K562 (cell line): ENCODE measurements around the gene TAGLN3. TPM values are rescaled to one million over a fixed set of nuclear protein-coding genes. Genes with fewer than 3 reads are reported as not detected.
A peak's percentile ranks its signal among the peaks of the same experiment; 100 is the strongest.

Experiments
- ATAC-seq: fragments of 200-7000 bp; cut with Tn5 transposase; 3 replicates; pipeline ENCODE4 v1.9.1; 2020; ENCODE audit warnings: moderate library complexity
- BruUV-seq: library from RNA; stranded (reverse); fragments of 400-500 nt; replicated peaks from 2 replicates; lab custom pipeline; 2021; lab: Mats Ljungman, UMichigan
- CTCF ChIA-PET: fragments of 300-600 bp; formaldehyde crosslinking; extraction: SDS; loops from one replicate; lab custom pipeline; 2021; ENCODE audit warnings: low intra/inter-chr PET ratio; lab: Yijun Ruan, JAX
- POLR2A ChIA-PET: fragments of 300-600, 350-650 bp; sonication (Branson Sonifier 250); formaldehyde crosslinking; extraction: SDS; loops from one replicate; lab custom pipeline; 2021; ENCODE audit warnings: antibody characterized with exemption, inconsistent platforms; lab: Yijun Ruan, JAX
- DNase-seq, 4 experiments: peaks; one replicate each; pipeline versions ENCODE4 v3.0.0 to v3.0.0-alpha.2; 2011 to 2018; ENCODE audit warnings: low spot score in 3 of 4, mixed read lengths in 3 of 4; ENCODE audit errors: extremely low read depth in 1 of 4
- FAIRE-seq: peaks from 2 replicates; lab custom pipeline; 2011; peaks lifted over from hg19 to GRCh38; lab: Jason Lieb, UNC
- H2AFZ ChIP-seq: 2 replicates; pipeline ENCODE4 v1.6.0; 2011; ENCODE audit warnings: low read depth, low read length, control low read depth, inconsistent platforms
- H3K27ac ChIP-seq: fragments of 200-600 bp; 3 replicates; pipeline ENCODE4 v1.8.0; 2011; ENCODE audit warnings: low read depth, mild to moderate bottlenecking, control low read depth, inconsistent platforms, low read length, moderate library complexity, mixed read lengths; ENCODE audit errors: extremely low read depth
- H3K27me3 ChIP-seq, 2 experiments: fragments of 300-600 bp in 1 of 2; 2 replicates in 1 of 2; 3 replicates in 1 of 2; pipeline versions ENCODE4 v1.6.0 to v1.8.0; 2011; ENCODE audit warnings: inconsistent platforms in 2 of 2, low read length in 2 of 2, mild to moderate bottlenecking in 1 of 2, mixed read lengths in 1 of 2, moderate library complexity in 1 of 2; ENCODE audit not compliant: control insufficient read depth in 2 of 2, insufficient read depth in 2 of 2
- H3K36me3 ChIP-seq: fragments of 300-600 bp; 3 replicates; pipeline ENCODE4 v1.8.0; 2011; ENCODE audit warnings: mild to moderate bottlenecking, low read length, inconsistent platforms; ENCODE audit not compliant: control insufficient read depth, insufficient read depth
- H3K4me1 ChIP-seq, 2 experiments: fragments of 200-600 bp in 1 of 2; replicated peaks in 1 of 2; 2 replicates in 1 of 2; 3 replicates in 1 of 2; pipeline versions ENCODE4 v1.5.1 to v1.8.0; 2011; ENCODE audit warnings: inconsistent platforms in 2 of 2, low read length in 2 of 2, mild to moderate bottlenecking in 1 of 2, mixed read lengths in 1 of 2, moderate library complexity in 1 of 2; ENCODE audit not compliant: control insufficient read depth in 2 of 2, insufficient read depth in 2 of 2
- H3K4me2 ChIP-seq: 2 replicates; pipeline ENCODE4 v1.6.1; 2011; ENCODE audit warnings: low read length, control low read depth, inconsistent platforms, mixed read lengths; ENCODE audit not compliant: insufficient read depth
- H3K4me3 ChIP-seq: fragments of 200-600 bp; sonication (generic), shearing (Covaris generic); 2 replicates; pipeline ENCODE4 v1.5.1; 2016; ENCODE audit warnings: control low read depth, inconsistent platforms
- H3K79me2 ChIP-seq: fragments of 200-600 bp; 3 replicates; pipeline ENCODE4 v1.8.0; 2011; ENCODE audit warnings: low read length, inconsistent platforms; ENCODE audit not compliant: control insufficient read depth, insufficient read depth
- H3K9ac ChIP-seq, 2 experiments: 2 replicates each; pipeline versions ENCODE4 v1.6.0 to v1.6.1; 2011; ENCODE audit warnings: low read depth in 2 of 2, low read length in 2 of 2, control low read depth in 1 of 2, inconsistent platforms in 1 of 2, mild to moderate bottlenecking in 1 of 2, mixed read lengths in 1 of 2; ENCODE audit not compliant: insufficient read depth in 1 of 2
- H3K9me1 ChIP-seq: one replicate; pipeline ENCODE4 v1.6.0; 2011; ENCODE audit warnings: inconsistent platforms, mild to moderate bottlenecking, low read length, moderate library complexity; ENCODE audit not compliant: control insufficient read depth, insufficient read depth
- H3K9me3 ChIP-seq: replicated peaks from 2 replicates; pipeline ENCODE4 v1.5.1; 2011; ENCODE audit warnings: low read depth, low read length, inconsistent platforms; ENCODE audit not compliant: control insufficient read depth, insufficient read depth
- H4K20me1 ChIP-seq: replicated peaks from 2 replicates; pipeline ENCODE4 v1.6.1; 2011; ENCODE audit warnings: low read length, inconsistent platforms, mixed read lengths; ENCODE audit not compliant: control insufficient read depth, insufficient read depth
- RAD21 ChIP-seq, 2 experiments: fragments of 250-450 bp in 1 of 2; fragments of 450-650 bp in 1 of 2; sonication (Bioruptor Pico) in 1 of 2; formaldehyde crosslinking in 1 of 2; IDR thresholded peaks in 1 of 2; conservative IDR thresholded peaks in 1 of 2; 2 replicates each; pipeline versions ENCODE4 v1.4.0 to v1.8.0; 2020 to 2022; ENCODE audit warnings: mild to moderate bottlenecking in 2 of 2, moderate library complexity in 1 of 2
- SMC3 ChIP-seq: conservative IDR thresholded peaks from 2 replicates; pipeline ENCODE4 v1.6.1; 2011; ENCODE audit warnings: low read depth, low read length, improper control_type of control experiment; ENCODE audit not compliant: insufficient read depth
- SNRNP70 ChIP-seq: fragments of 200-400 bp; formaldehyde crosslinking; optimal IDR thresholded peaks from 2 replicates; pipeline ENCODE3; 2017; ENCODE audit warnings: low read depth, low read length
- WGBS: fragments of 100-300 bp; shearing (Covaris generic); methylation state at CpG from one replicate; pipeline ENCODE4 v1.1.6; 2016; ENCODE audit warnings: low coverage, mixed read lengths; ENCODE audit not compliant: insufficient coverage; ENCODE audit errors: missing lambda C conversion rate; 5-methylcytosine and 5-hydroxymethylcytosine counted together
- in situ Hi-C: fragments of 300-500 bp; cut with MboI; formaldehyde crosslinking; loops from 4 replicates; pipeline ENCODE4 v1.15.0; 2018; ENCODE audit warnings: inconsistent platforms, mixed read lengths
- intact Hi-C: fragments of 100-400 bp; cut with micrococcal nuclease; formaldehyde crosslinking; loops from 2 replicates; pipeline ENCODE4 v1.14.2; 2022
- polyA plus RNA-seq, 8 experiments: library from polyadenylated mRNA; depleted of rRNA in 4 of 8; stranded (reverse) in 5 of 8; unstranded in 3 of 8; fragments of >200 nt; fragmentation: Nextera tagmentation in 2 of 8; fragmentation: Illumina TruSeq in 1 of 8; extraction: Ambion mirVana in 2 of 8; extraction: Trizol in 1 of 8; gene quantifications; 2 replicates each; pipeline versions ENCODE4 v1.2.1 to v1.2.3, GENCODE V29; 2011 to 2014; ENCODE audit warnings: inconsistent platforms in 1 of 8, missing spikeins in 1 of 8
- total RNA-seq, 7 experiments: library from RNA; depleted of rRNA in 6 of 7; stranded (reverse); fragments of >200 nt in 6 of 7; fragmentation: Illumina TruSeq in 2 of 7; extraction: Trizol in 2 of 7; gene quantifications; 2 replicates each; pipeline versions ENCODE4 v1.2.1 to v1.2.3, GENCODE V29; 2011 to 2021; ENCODE audit warnings: low replicate concordance in 1 of 7
- TF ChIP-seq, protein P1 (sequence below): sonication (generic); formaldehyde crosslinking; IDR thresholded peaks from 2 replicates; pipeline ENCODE4 v1.8.1; 2022; ENCODE audit warnings: missing genetic modification reagents
- TF ChIP-seq, protein P2 (sequence below), 3 experiments: IDR thresholded peaks in 2 of 3; conservative IDR thresholded peaks in 1 of 3; 2 replicates each; pipeline ENCODE4 v1.5.1; 2011 to 2012; ENCODE audit warnings: low read length in 3 of 3, mild to moderate bottlenecking in 3 of 3, control low read depth in 2 of 3, improper control_type of control experiment in 1 of 3, inconsistent platforms in 1 of 3, low read depth in 1 of 3, mixed read lengths in 1 of 3, moderate library complexity in 1 of 3; ENCODE audit not compliant: insufficient read depth in 2 of 3
- TF ChIP-seq, protein P3 (sequence below), 2 experiments: fragments of 450-650 bp; formaldehyde crosslinking in 1 of 2; IDR thresholded peaks; 2 replicates each; pipeline versions ENCODE4 v1.4.0 to v1.6.1; 2014 to 2020; ENCODE audit warnings: mild to moderate bottlenecking in 2 of 2, borderline replicate concordance in 1 of 2, low read depth in 1 of 2

Gene TAGLN3
- total and polyA plus RNA-seq, 9 of the 15 experiments (the other 6 are each of a cell fraction or from before 2014, with no cell fraction given): 0.06 TPM; not detected in 7

DNA sequence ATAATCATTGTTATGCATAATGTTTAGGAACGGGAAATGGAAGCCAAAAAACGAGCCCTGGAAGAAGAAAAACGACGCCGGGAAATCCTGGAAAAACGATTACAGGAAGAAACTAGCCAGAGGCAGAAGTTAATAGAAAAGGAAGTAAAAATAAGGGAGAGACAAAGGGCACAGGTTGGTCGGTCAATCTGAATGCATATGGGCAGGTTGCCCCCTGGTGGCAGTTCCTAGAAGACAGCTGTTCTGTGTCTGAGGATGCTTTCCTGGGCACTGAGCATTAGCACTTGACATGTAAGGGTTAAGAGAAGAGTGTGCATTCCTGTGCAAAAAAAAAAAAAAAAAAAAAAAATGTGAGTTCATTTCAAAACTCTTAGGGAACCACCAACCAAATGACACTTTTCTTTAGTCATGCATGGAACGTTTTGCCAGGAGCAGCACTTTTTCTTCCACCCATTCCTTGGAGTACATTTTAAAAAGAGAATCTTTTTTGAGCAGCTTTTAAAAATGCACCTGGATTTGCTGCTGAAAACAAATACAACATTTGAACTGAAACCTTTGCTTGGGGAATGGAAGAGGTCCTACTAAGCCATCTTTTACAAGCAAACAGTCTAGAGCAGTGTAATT lies 31.0 kb upstream of the TAGLN3 start:
- ChIA-PET POLR2A (no interaction called here), CTCF (interaction anchor here (0.6 to 2.1 kb wide), 4 partner anchors 250 to 682 kb away, joined by 4 to 8 read pairs (median 6); no protein-coding TSS in a partner anchor)
- TF ChIP-seq, protein P1, sequence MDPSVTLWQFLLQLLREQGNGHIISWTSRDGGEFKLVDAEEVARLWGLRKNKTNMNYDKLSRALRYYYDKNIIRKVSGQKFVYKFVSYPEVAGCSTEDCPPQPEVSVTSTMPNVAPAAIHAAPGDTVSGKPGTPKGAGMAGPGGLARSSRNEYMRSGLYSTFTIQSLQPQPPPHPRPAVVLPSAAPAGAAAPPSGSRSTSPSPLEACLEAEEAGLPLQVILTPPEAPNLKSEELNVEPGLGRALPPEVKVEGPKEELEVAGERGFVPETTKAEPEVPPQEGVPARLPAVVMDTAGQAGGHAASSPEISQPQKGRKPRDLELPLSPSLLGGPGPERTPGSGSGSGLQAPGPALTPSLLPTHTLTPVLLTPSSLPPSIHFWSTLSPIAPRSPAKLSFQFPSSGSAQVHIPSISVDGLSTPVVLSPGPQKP: no peak
- TF ChIP-seq SMC3 (peak; percentile 67), SNRNP70 (no peak), RAD21 (CRISPR knock-in tag; conservative IDR thresholded peaks at IDR 0.05 in 1 of 2, IDR thresholded peaks at IDR 0.05 in 1 of 2) (peak; percentile 52 to 73)
- TF ChIP-seq, protein P2, sequence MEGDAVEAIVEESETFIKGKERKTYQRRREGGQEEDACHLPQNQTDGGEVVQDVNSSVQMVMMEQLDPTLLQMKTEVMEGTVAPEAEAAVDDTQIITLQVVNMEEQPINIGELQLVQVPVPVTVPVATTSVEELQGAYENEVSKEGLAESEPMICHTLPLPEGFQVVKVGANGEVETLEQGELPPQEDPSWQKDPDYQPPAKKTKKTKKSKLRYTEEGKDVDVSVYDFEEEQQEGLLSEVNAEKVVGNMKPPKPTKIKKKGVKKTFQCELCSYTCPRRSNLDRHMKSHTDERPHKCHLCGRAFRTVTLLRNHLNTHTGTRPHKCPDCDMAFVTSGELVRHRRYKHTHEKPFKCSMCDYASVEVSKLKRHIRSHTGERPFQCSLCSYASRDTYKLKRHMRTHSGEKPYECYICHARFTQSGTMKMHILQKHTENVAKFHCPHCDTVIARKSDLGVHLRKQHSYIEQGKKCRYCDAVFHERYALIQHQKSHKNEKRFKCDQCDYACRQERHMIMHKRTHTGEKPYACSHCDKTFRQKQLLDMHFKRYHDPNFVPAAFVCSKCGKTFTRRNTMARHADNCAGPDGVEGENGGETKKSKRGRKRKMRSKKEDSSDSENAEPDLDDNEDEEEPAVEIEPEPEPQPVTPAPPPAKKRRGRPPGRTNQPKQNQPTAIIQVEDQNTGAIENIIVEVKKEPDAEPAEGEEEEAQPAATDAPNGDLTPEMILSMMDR (IDR thresholded peaks at IDR 0.05 in 2 of 3, conservative IDR thresholded peaks at IDR 0.05 in 1 of 3; ENCODE audit: insufficient read depth in 2 of 3, low read depth in 1 of 3, low read length in 3 of 3): peak; percentile 66 to 69 (median 68)
- TF ChIP-seq, protein P3, sequence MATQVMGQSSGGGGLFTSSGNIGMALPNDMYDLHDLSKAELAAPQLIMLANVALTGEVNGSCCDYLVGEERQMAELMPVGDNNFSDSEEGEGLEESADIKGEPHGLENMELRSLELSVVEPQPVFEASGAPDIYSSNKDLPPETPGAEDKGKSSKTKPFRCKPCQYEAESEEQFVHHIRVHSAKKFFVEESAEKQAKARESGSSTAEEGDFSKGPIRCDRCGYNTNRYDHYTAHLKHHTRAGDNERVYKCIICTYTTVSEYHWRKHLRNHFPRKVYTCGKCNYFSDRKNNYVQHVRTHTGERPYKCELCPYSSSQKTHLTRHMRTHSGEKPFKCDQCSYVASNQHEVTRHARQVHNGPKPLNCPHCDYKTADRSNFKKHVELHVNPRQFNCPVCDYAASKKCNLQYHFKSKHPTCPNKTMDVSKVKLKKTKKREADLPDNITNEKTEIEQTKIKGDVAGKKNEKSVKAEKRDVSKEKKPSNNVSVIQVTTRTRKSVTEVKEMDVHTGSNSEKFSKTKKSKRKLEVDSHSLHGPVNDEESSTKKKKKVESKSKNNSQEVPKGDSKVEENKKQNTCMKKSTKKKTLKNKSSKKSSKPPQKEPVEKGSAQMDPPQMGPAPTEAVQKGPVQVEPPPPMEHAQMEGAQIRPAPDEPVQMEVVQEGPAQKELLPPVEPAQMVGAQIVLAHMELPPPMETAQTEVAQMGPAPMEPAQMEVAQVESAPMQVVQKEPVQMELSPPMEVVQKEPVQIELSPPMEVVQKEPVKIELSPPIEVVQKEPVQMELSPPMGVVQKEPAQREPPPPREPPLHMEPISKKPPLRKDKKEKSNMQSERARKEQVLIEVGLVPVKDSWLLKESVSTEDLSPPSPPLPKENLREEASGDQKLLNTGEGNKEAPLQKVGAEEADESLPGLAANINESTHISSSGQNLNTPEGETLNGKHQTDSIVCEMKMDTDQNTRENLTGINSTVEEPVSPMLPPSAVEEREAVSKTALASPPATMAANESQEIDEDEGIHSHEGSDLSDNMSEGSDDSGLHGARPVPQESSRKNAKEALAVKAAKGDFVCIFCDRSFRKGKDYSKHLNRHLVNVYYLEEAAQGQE (IDR thresholded peaks at IDR 0.05; ENCODE audit: borderline replicate concordance): peak; percentile 47; the same call in 1 of the 2 replicates
- TF ChIP-seq, protein P3 (CRISPR knock-in tag; IDR thresholded peaks at IDR 0.05; ENCODE audit: low read depth): no peak
- in situ Hi-C loops (no loop called here), intact Hi-C loops (loop anchor here (1.0 kb wide), 1 partner anchor 250 kb away; no protein-coding TSS in a partner anchor)
- no TSS peak for BruUV-seq
- H4K20me1 ChIP-seq: no peaks in the 10 kb centered on the region
- DNase-seq: peak; percentile 35 to 67 (median 52)
- no peak overlapping the region for H3K4me2 ChIP-seq
- peak; percentile 82 for FAIRE-seq
- no peaks in the 10 kb centered on the region for H3K9me3 ChIP-seq
- H3K36me3 ChIP-seq: no peaks in the 10 kb centered on the region
- H2AFZ ChIP-seq: no peak overlapping the region
- no peak overlapping the region for H3K27ac ChIP-seq
- no peak overlapping the region for H3K4me3 ChIP-seq
- no peaks in the 10 kb centered on the region for H3K79me2 ChIP-seq
- H3K4me1 ChIP-seq: no peaks in the 10 kb centered on the region
- H3K27me3 ChIP-seq: no peaks in the 10 kb centered on the region; a peak in 2 of 5 replicates
- no peak overlapping the region for H3K9ac ChIP-seq
- peak; percentile 93 for ATAC-seq
- 0% methylated on average over 4 of the region's 8 CpGs for WGBS
- H3K9me1 ChIP-seq: no peaks in the 10 kb centered on the region
